Activated naive CD4-positive, alpha-beta T cell treated with anti-CD3 and anti-CD28 coated beads for 36 hours (primary cell): Measurements from ENCODE around the gene PSMB1. TPM values are rescaled to one million over a fixed set of nuclear protein-coding genes. Genes with fewer than 3 reads are reported as not detected.
"Not testable (repeated sequence)": the region's sequence is repeated elsewhere in the genome, so short reads cannot be mapped to it uniquely, and the experiment has no call there.

Experiments
- CTCF ChIA-PET: fragments of 350-600 bp; sonication (Branson Sonifier 250); formaldehyde crosslinking; loops from one replicate; lab custom pipeline; 2021; ENCODE audit warnings: antibody characterized with exemption; lab: Charles Lee
- DNase-seq: peaks from one replicate; pipeline ENCODE4 v3.0.0-alpha.2; 2020
- H3K27ac Mint-ChIP-seq: one replicate; pipeline ENCODE4 v1.8.0; 2021; ENCODE audit warnings: mild to moderate bottlenecking, mixed read lengths
- H3K27me3 Mint-ChIP-seq: one replicate; pipeline ENCODE4 v1.8.0; 2021; ENCODE audit warnings: low read depth, mixed read lengths
- H3K36me3 Mint-ChIP-seq: one replicate; pipeline ENCODE4 v1.8.0; 2021; ENCODE audit warnings: low read depth, mixed read lengths
- H3K4me1 Mint-ChIP-seq: one replicate; pipeline ENCODE4 v1.8.0; 2021; ENCODE audit warnings: low read depth, mixed read lengths
- H3K4me3 Mint-ChIP-seq: one replicate; pipeline ENCODE4 v1.8.0; 2021; ENCODE audit warnings: mild to moderate bottlenecking, moderate library complexity, mixed read lengths
- H3K9me3 Mint-ChIP-seq: one replicate; pipeline ENCODE4 v1.8.0; 2021; ENCODE audit warnings: mixed read lengths
- intact Hi-C: fragments of 100-400 bp; cut with micrococcal nuclease; formaldehyde crosslinking; loops from one replicate; pipeline ENCODE4 v1.15.1; 2023
- total RNA-seq, 2 experiments: library from RNA; stranded (reverse); gene quantifications; one replicate each; pipeline ENCODE4 v1.2.3, GENCODE V29; 2021

The PSMB1 gene
- total RNA-seq, 2 experiments from 2014 or later, result 236 to 252 TPM

DNA sequence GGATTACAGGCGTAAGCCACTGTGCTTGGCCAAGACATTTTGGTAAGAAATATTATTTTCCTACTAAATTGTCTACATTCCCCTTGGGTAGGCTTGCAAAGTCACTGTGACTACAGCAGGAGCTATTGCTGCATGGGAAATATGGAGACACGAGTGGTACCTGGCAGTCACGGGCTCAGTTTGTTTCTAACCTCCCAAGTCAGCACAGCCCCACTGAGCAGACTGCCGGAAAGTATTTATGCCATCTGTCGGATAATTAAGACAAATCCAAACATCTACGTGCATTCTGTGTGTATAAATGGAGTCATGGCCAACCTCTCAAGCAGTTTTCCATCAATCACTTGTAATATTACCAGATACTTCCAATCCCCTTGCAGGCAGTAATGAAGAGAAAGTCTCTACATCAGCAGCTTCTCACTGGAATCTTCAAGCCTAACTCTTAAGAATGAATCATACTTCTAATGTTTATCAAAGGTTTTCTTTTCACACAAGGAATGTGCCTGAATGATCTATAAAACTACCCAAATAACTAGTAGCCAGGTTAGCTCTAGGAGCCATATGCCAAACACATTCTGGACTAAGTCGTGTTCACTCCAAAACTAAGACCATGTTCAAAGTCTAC, 20.1 kb downstream of the PSMB1 start:
- intact Hi-C loops, result loop anchor here (5.0 kb wide), 1 partner anchor 241 kb away; the partner anchor contains the start of gene DLL1
- H3K36me3 Mint-ChIP-seq, result peaks cover 25% of the 10 kb centered on the region
- CTCF ChIA-PET, result interaction anchor here (1.6 to 1.7 kb wide), 2 partner anchors 9 to 19 kb away, joined by 3 to 4 read pairs; no protein-coding TSS in a partner anchor
- H3K9me3 Mint-ChIP-seq, result no peaks in the 10 kb centered on the region
- DNase-seq, result no peak
- H3K27ac Mint-ChIP-seq, result no peak overlapping the region
- no peaks in the 10 kb centered on the region for H3K27me3 Mint-ChIP-seq
- H3K4me3 Mint-ChIP-seq, result no peak overlapping the region
- H3K4me1 Mint-ChIP-seq, result no peaks in the 10 kb centered on the region

DNA sequence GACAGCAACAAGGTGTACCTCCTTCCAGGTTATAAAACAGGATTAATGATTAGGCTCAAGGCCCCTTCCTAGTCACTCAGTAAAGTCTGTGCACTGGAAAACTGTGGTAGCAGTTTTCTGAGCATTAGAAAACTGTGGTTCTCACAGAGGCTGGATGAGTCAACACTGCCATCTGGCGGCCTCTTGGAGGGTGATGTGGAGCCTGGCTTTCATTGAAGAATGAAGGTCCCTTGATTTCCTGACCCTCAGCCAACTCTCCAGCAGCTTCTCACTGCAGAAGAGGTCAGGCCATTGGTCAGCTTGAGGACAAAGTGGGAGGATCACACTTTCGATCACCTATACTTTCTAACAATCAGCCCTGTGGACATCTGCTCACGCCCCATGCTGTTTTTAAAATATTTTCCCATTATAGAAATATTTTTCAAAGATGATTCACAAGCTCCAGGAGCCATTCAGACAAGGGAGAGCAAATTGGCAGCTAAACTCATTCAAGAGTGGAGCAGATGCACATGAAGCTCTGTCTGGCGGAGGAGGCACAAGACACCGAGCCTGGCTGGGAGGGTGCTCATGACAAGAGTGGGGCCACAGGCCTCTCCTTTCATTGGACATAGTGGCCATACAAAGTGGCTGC, 23.2 kb downstream of the PSMB1 start:
- Mint-ChIP-seq H3K36me3 (peaks cover 2% of the 10 kb centered on the region), H3K27me3 (no peaks in the 10 kb centered on the region), H3K9me3 (no peaks in the 10 kb centered on the region), H3K27ac (no peak overlapping the region), H3K4me3 (no peak overlapping the region), H3K4me1 (no peaks in the 10 kb centered on the region)
- intact Hi-C loops, result loop anchor here (1.0 to 5.0 kb wide), 5 partner anchors 238 to 1635 kb away; partner anchors contain the start of gene DLL1
- CTCF ChIA-PET, result interaction anchor here (0.7 to 4.3 kb wide), 16 partner anchors 10 to 1573 kb away, joined by 3 to 20 read pairs (median 4); no protein-coding TSS in a partner anchor
- peak; percentile 84 for DNase-seq

DNA sequence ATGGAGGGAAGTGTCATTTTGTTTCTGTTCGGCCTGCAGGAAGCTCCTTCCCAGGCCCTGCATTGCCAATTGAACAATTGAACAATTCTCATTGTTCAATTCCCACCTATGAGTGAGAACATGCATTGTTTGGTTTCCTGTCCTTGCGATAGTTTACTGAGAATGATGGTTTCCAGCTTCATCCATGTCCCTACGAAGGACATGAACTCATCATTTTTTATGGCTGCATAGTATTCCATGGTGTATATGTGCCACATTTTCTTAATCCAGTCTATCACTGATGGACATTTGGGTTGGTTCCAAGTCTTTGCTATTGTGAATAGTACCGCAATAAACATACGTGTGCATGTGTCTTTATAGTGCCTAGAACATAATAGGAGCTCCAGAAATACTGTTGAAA, 25.1 kb downstream of the PSMB1 start:
- DNase-seq, intact Hi-C loops, H3K27me3 Mint-ChIP-seq, H3K9me3 Mint-ChIP-seq, H3K36me3 Mint-ChIP-seq, H3K27ac Mint-ChIP-seq, H3K4me1 Mint-ChIP-seq, H3K4me3 Mint-ChIP-seq: not testable (repeated sequence)
- CTCF ChIA-PET, result interaction anchor here (0.9 to 4.3 kb wide), 2 partner anchors 11 to 26 kb away, joined by 3 to 20 read pairs; no protein-coding TSS in a partner anchor

DNA sequence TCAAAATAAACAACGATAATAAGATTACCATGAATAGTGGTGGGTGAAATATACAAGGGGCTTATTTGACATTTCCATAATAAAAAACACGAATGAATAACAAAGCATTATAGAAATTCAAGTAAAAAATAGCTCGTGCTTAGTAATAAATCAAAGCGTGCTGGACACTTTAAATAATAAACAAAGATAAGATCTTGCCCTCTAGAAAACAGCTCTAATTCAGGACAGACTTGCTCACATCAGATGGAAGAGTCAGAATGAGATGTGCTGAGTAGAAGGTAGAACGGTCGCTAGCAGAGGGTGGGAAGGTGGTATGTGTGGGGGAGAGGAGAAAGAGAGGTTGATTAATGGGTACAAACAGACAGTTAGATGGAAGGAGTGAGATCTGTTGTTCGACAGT, 27.3 kb downstream of the PSMB1 start:
- H3K4me1 Mint-ChIP-seq, result no peaks in the 10 kb centered on the region
- H3K4me3 Mint-ChIP-seq, result no peak overlapping the region
- H3K27me3 Mint-ChIP-seq, result no peaks in the 10 kb centered on the region
- no peak overlapping the region for H3K27ac Mint-ChIP-seq
- H3K9me3 Mint-ChIP-seq, result no peaks in the 10 kb centered on the region
- intact Hi-C loops, result no loop called here
- CTCF ChIA-PET, result interaction anchor here (1.0 kb wide), 1 partner anchor 9 kb away, joined by 5 read pairs; no protein-coding TSS in a partner anchor
- H3K36me3 Mint-ChIP-seq, result no peaks in the 10 kb centered on the region
- DNase-seq, result no peak

DNA sequence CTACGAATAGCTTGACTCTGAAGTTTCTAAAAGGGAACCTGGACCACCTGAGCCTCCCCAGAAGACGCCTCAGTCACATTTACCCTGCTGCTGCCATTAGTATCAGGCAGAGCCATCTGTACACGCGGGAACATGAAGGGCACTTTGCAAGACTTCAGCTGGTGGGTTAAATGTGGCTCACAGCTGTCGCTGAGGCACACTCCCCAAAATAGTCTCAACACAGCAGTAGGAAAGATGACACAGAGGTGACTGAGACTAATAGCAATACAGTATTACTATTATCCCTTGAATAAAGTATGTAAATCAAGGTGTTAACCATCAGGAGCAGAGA, 29.0 kb downstream of the PSMB1 start:
- CTCF ChIA-PET, result no interaction called here
- Mint-ChIP-seq H3K27me3 (peaks cover 6% of the 10 kb centered on the region), H3K4me1 (no peaks in the 10 kb centered on the region), H3K4me3 (no peak overlapping the region), H3K9me3 (no peaks in the 10 kb centered on the region), H3K27ac (peak overlapping the region; percentile 17), H3K36me3 (no peaks in the 10 kb centered on the region)
- DNase-seq, result no peak
- intact Hi-C loops, result no loop called here

DNA sequence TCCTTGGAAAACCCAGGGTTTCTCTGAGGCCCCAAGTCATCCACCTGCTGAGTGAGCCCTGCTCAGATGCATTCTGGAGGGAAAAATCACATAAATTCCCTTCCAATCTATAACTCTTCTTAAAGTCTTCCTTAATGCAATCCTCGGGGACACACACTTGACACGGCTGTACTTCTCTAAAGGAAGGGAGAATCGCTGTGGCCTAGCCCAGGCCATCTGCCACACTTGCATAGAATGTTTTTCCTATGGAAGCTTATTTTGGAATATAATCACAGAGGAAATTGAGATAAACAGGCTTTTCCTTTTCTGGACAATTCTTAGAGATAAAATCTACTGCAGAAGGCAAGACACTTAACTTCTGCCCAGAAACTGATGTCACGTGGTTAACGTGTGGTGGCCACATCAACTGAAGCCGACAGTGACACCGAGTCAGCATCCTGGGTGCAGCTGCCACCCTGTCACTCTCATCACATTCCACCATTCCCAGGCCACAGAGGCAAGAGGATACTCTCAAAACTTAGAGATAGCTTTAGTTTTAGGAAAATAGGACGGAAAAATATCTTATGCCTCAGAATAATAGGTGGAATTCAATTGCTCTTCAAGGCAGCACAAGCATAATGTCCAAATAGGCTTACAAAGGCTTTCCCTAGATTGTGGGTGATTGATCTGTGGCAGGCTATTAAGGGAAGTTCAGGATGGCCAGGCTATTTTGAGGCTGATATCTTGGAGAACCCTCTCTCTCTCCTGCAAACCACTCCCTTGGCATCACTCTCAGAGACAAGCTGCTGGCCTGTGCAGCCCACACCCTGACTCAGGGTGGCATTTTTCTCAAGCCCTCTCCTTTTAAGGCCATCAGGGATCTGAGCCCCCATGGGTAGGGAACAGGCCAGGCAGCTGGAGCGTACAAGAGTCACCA, 29.6 kb downstream of the PSMB1 start:
- peaks cover 8% of the 10 kb centered on the region for H3K27me3 Mint-ChIP-seq
- H3K27ac Mint-ChIP-seq, result no peak overlapping the region
- no peak for DNase-seq
- CTCF ChIA-PET, result no interaction called here
- no peaks in the 10 kb centered on the region for H3K36me3 Mint-ChIP-seq
- intact Hi-C loops, result no loop called here
- H3K4me3 Mint-ChIP-seq, result no peak overlapping the region
- no peaks in the 10 kb centered on the region for H3K4me1 Mint-ChIP-seq
- H3K9me3 Mint-ChIP-seq, result no peaks in the 10 kb centered on the region

DNA sequence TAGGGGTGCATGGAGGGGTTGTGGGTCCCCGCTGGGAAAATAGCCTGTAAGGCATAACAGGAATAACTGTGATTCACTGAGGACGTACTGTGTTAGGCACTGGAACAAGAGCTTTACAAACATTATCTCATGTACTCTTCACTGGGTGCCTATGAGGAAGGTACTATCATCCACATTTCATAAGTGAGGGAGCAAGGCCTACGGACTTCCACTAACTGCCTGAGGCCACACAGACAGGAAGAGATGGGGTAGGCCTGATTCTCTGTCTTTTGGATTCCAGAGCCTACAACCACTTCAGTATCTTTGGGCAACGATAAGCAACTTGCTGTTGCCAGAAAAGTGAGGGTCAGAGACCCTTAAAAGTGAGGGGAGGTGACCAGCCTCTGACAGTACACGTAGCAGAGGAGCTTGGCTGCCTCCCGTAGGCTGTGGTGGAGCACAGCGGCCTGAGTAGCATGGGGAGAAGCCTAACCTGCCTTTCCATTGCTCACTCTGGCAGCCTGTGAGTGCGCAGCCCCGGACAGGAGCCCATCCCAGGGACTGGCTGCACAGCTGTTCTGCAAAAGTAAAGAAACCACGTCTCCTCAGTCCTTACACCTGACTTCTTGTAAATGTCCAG, 30.4 kb downstream of the PSMB1 start:
- H3K27ac Mint-ChIP-seq, result no peak overlapping the region
- peaks cover 15% of the 10 kb centered on the region for H3K27me3 Mint-ChIP-seq
- CTCF ChIA-PET, result no interaction called here
- H3K4me1 Mint-ChIP-seq, result no peaks in the 10 kb centered on the region
- DNase-seq, result no peak
- H3K36me3 Mint-ChIP-seq, result no peaks in the 10 kb centered on the region
- no peak overlapping the region for H3K4me3 Mint-ChIP-seq
- intact Hi-C loops, result no loop called here
- no peaks in the 10 kb centered on the region for H3K9me3 Mint-ChIP-seq

DNA sequence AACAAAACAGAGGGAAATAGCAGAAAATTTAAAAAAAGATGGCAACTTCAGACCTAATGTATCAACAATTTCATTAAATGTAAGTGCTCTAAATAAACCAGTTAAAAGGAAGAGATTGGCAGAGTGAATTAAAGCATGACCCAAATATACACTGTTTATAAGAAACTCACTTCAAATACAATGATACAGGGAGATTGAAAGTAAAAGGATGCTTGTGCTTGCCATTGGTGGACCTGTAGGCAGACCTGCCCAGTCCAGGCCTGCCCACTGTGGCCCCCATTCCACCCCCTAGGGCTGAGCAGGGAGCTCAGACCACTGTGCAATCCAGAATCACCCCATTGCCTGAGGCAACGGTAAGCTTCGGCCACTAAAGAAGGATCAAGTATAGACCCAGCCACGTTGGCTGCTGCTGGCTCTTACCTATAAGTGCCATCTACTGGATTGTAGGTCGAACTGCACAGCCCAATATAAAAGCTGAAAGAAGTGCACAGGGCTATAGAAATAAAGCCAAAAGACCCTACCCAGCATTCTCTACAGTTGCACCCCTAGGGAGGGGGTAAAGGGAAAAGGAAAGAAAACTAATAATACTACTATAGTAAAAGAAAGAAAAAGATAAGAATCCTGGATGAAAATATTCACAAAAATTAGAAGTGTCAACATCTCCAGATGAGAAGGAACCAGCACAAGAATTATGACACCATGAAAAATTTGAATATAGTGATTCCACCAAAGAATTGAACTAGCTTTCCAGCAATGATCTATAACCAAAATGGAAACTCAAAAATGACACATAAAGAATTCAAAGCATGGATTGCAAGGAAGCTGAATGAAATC, 36.1 kb downstream of the PSMB1 start:
- Mint-ChIP-seq H3K36me3 (no peaks in the 10 kb centered on the region), H3K27ac (no peak overlapping the region), H3K9me3 (no peaks in the 10 kb centered on the region), H3K4me1 (no peaks in the 10 kb centered on the region), H3K27me3 (peaks cover 24% of the 10 kb centered on the region), H3K4me3 (peak overlapping the region; percentile 28)
- CTCF ChIA-PET, result interaction anchor here (0.7 to 3.0 kb wide), 17 partner anchors 9 to 1624 kb away, joined by 3 to 22 read pairs (median 3); no protein-coding TSS in a partner anchor
- intact Hi-C loops, result loop anchor here (1.0 to 5.0 kb wide), 7 partner anchors 210 to 1620 kb away; partner anchors contain the start of gene FAM120B
- peak; percentile 54 for DNase-seq

DNA sequence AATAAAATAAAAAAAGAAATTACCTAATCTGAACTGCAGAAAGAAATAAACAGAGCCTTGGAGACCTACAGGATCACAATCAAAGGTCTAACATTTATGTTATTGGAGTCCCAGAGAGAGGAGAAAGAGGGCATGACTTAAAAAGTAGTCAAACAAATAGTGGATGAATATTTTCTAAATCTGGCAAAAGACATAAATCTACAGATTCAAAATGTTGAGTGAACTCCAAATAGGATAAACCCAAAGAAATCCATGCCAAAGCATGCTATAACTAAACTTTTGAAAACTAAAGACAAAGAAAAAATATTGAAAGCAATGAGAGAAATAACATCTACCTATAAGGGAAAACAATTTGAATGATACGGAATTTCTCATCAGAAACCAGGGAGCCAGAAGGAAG, 38.2 kb downstream of the PSMB1 start:
- intact Hi-C loops, result loop anchor here (5.0 kb wide), 2 partner anchors 208 to 1618 kb away; partner anchors contain the start of gene FAM120B
- DNase-seq, result no peak
- H3K27ac Mint-ChIP-seq, result no peak overlapping the region
- CTCF ChIA-PET, result no interaction called here
- H3K4me1 Mint-ChIP-seq, result no peaks in the 10 kb centered on the region
- H3K4me3 Mint-ChIP-seq, result no peak overlapping the region
- no peaks in the 10 kb centered on the region for H3K36me3 Mint-ChIP-seq
- no peaks in the 10 kb centered on the region for H3K9me3 Mint-ChIP-seq
- H3K27me3 Mint-ChIP-seq, result peaks cover 26% of the 10 kb centered on the region

DNA sequence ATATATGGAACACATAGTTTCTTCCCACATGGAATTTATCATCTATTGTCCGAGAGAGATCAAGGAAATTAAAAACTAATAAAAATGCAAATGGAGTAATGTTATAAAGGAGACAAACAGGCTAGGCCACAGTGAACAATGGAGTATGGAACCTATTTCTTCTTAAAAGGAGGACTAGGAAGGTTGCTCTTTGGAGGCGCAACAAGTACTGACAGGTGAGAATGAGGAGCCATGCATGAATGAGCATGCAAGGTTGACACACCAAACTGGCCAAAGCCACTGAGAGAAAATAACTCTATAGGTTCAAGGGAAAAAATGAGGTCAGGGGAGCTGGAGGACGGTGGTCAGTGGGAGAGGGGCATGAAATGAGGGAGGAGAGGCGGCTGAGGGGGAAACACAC, 40.9 kb downstream of the PSMB1 start:
- no peak overlapping the region for H3K4me3 Mint-ChIP-seq
- no peaks in the 10 kb centered on the region for H3K9me3 Mint-ChIP-seq
- H3K27ac Mint-ChIP-seq, result no peak overlapping the region
- H3K4me1 Mint-ChIP-seq, result no peaks in the 10 kb centered on the region
- intact Hi-C loops, result no loop called here
- no peak for DNase-seq
- H3K27me3 Mint-ChIP-seq, result peaks cover 19% of the 10 kb centered on the region
- CTCF ChIA-PET, result no interaction called here
- H3K36me3 Mint-ChIP-seq, result no peaks in the 10 kb centered on the region

DNA sequence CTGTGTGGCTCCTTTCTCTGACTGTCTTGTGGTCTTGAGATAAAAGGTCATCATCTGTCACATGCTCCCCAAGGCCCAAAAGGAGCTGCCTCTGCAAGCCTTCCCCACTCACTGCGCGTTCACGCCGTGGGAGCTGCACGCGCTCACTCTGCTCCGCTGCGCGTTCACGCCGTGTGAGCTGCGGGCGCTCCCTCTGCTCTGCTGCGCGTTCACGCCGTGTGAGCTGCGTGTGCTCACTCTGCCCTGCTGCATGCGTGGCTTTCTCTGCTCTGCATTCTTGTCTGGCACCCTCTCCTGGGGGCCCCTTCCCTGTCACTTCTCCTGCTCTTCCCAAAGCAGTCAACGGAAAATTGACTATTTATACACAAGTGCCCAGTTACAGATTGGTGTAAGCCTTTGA, 42.5 kb downstream of the PSMB1 start:
- Mint-ChIP-seq H3K4me3 (no peak overlapping the region), H3K27me3 (peaks cover 26% of the 10 kb centered on the region), H3K36me3 (no peaks in the 10 kb centered on the region), H3K9me3 (no peaks in the 10 kb centered on the region), H3K4me1 (no peaks in the 10 kb centered on the region), H3K27ac (no peak overlapping the region)
- intact Hi-C loops, result no loop called here
- DNase-seq, result no peak
- CTCF ChIA-PET, result no interaction called here
